ENCODE data around the gene CST4. TPM values are rescaled to one million over a fixed set of nuclear protein-coding genes. Genes with fewer than 3 reads are reported as not detected.

Gene CST4
- total and polyA plus RNA-seq, 2 donors (not counting 3 experiments of a cell fraction or from before 2014, with no cell fraction given), result not detected

DNA sequence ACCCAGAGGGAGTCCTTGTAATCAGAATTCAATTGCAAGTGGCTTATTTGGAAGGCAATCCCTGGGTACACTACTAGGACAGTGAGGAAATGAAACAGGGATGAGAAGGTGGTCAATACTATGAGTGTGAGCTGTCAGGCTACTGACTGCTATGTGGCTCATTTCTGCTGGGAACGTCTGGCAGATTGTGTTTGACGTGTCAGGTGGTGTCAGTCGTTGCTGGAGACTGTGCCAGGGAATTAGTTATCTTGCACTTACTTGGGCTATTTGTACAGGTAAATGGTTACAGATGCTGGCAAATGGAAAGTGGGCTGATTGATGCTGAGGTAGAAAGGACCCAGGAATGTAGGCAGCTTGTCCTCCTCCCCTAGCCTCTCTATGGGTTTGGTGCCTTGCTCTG lies 17.4 kb downstream of the CST4 start:
- BruUV-seq (replicated peaks), result no TSS peak
- no peak overlapping the region for H3K4me3 ChIP-seq (replicated peaks in 1 of 3; ENCODE audit: insufficient read depth in 1 of 3, low read depth in 1 of 3, low read length in 3 of 3)
- H3K9me1 ChIP-seq (replicated peaks; ENCODE audit: control insufficient read depth, extremely low read depth, insufficient read depth, low read length), result no peaks in the 10 kb centered on the region
- no peak overlapping the region for H3K4me2 ChIP-seq (ENCODE audit: insufficient read depth, low read length)
- H2AFZ ChIP-seq (ENCODE audit: low read depth, low read length), result no peak overlapping the region
- FAIRE-seq (no peak), DNase-seq (ENCODE audit: low read depth, low spot score) (no peak)
- H3K4me1 ChIP-seq (ENCODE audit: control insufficient read depth, extremely low read depth, insufficient read depth, low read length), result peaks cover 6% of the 10 kb centered on the region
- H4K20me1 ChIP-seq (replicated peaks; ENCODE audit: control insufficient read depth, extremely low read depth, insufficient read depth, low read length), result no peaks in the 10 kb centered on the region
- TF ChIP-seq, protein P1, sequence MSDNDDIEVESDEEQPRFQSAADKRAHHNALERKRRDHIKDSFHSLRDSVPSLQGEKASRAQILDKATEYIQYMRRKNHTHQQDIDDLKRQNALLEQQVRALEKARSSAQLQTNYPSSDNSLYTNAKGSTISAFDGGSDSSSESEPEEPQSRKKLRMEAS (IDR thresholded peaks at IDR 0.05; ENCODE audit: insufficient read depth, insufficient read length), result no peak
- TF ChIP-seq FOS (IDR thresholded peaks at IDR 0.05; ENCODE audit: borderline replicate concordance, insufficient read depth, low read length) (no peak), GATA2 (IDR thresholded peaks at IDR 0.05; ENCODE audit: insufficient read depth, insufficient read length, low read depth, low read length) (no peak), EZH2 (IDR thresholded peaks at IDR 0.05; ENCODE audit: borderline replicate concordance, low read depth, low read length, severe bottlenecking) (no peak), POLR2AphosphoS5 (IDR thresholded peaks at IDR 0.05; ENCODE audit: insufficient read depth, low read depth, low read length) (no peak), POLR2A (IDR thresholded peaks at IDR 0.05; ENCODE audit: low read depth, low read length) (no peak), JUN (IDR thresholded peaks at IDR 0.05; ENCODE audit: borderline replicate concordance, insufficient read depth, insufficient read length, low read depth) (no peak), MYC (IDR thresholded peaks at IDR 0.05; ENCODE audit: low read depth, low read length) (no peak)
- TF ChIP-seq, protein P2, sequence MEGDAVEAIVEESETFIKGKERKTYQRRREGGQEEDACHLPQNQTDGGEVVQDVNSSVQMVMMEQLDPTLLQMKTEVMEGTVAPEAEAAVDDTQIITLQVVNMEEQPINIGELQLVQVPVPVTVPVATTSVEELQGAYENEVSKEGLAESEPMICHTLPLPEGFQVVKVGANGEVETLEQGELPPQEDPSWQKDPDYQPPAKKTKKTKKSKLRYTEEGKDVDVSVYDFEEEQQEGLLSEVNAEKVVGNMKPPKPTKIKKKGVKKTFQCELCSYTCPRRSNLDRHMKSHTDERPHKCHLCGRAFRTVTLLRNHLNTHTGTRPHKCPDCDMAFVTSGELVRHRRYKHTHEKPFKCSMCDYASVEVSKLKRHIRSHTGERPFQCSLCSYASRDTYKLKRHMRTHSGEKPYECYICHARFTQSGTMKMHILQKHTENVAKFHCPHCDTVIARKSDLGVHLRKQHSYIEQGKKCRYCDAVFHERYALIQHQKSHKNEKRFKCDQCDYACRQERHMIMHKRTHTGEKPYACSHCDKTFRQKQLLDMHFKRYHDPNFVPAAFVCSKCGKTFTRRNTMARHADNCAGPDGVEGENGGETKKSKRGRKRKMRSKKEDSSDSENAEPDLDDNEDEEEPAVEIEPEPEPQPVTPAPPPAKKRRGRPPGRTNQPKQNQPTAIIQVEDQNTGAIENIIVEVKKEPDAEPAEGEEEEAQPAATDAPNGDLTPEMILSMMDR (IDR thresholded peaks at IDR 0.05; ENCODE audit: extremely low read depth in 1 of 2, insufficient read depth in 1 of 2, low read depth in 1 of 2, low read length in 2 of 2), result no peak
- H3K79me2 ChIP-seq (ENCODE audit: control insufficient read depth, insufficient read depth, low read length), result no peaks in the 10 kb centered on the region
- H3K27me3 ChIP-seq (ENCODE audit: control insufficient read depth in 2 of 2, insufficient read depth in 2 of 2, low read length in 2 of 2), result no peaks in the 10 kb centered on the region
- ChIA-PET CTCF (no interaction called here), POLR2A (no interaction called here)
- no peaks in the 10 kb centered on the region for H3K36me3 ChIP-seq (ENCODE audit: control insufficient read depth in 2 of 2, extremely low read depth in 1 of 2, insufficient read depth in 2 of 2, low read length in 2 of 2)
- dilution Hi-C loops (cut with MboI; ENCODE audit: extremely low pct_ligation_motif_present, low sequenced_read_pairs) (no loop called here), intact Hi-C loops (cut with micrococcal nuclease) (no loop called here)
- no peak overlapping the region for H3K9ac ChIP-seq (replicated peaks; ENCODE audit: extremely low read depth, insufficient read depth, low read length)
- H3K27ac ChIP-seq (ENCODE audit: insufficient read depth, low read depth, low read length), result no peak overlapping the region
- H3K9me3 ChIP-seq (replicated peaks; ENCODE audit: control insufficient read depth, insufficient read depth, low read length), result no peaks in the 10 kb centered on the region
